ENCODE data around the gene LMO2.

GRCh38 chr11:33895752-33896137, 3.9 kb upstream of the LMO2 start:
- TF ChIP-seq CTCF (IDR thresholded peaks at IDR 0.05) (no peak), POLR2A (IDR thresholded peaks at IDR 0.05) (no peak), POLR2AphosphoS5 (IDR thresholded peaks at IDR 0.05) (no peak), EP300 (IDR thresholded peaks at IDR 0.05) (no peak)
